ENCODE measurements around the gene MUC5AC.
"Not testable (repeated sequence)": the region's sequence is repeated elsewhere in the genome, so short reads cannot be mapped to it uniquely, and the experiment has no call there.

- TF ChIP-seq ZNF333 (CRISPR knock-in tag; IDR thresholded peaks at IDR 0.05; ENCODE audit: borderline replicate concordance); TAF1 (CRISPR knock-in tag; IDR thresholded peaks at IDR 0.05); TGIF2 (CRISPR knock-in tag; IDR thresholded peaks at IDR 0.05); THRA (CRISPR knock-in tag; IDR thresholded peaks at IDR 0.05; ENCODE audit: borderline replicate concordance); ZBTB4 (CRISPR knock-in tag; IDR thresholded peaks at IDR 0.05; ENCODE audit: borderline replicate concordance); PREB (CRISPR knock-in tag; IDR thresholded peaks at IDR 0.05); CTCF (CRISPR knock-in tag; IDR thresholded peaks at IDR 0.05); NFYC (CRISPR knock-in tag; IDR thresholded peaks at IDR 0.05): not testable (repeated sequence)
Measured at GRCh38 chr11:1173396-1173795, 15.6 kb downstream of the MUC5AC start.

Data from HepG2 (cell line).